HepG2 (cell line): ENCODE data around the gene KCNK17.

Source experiments
- FOSL1 ChIP-seq: sonication (generic); formaldehyde crosslinking; IDR thresholded peaks from 2 replicates; pipeline ENCODE4 v1.9.0; 2021; ENCODE audit warnings: missing genetic modification reagents, borderline replicate concordance
- GTF2F1 ChIP-seq: fragments of 150-350 bp; IDR thresholded peaks from 2 replicates; pipeline ENCODE4 v1.6.1; 2014; ENCODE audit warnings: low read length
- IRX3 ChIP-seq: sonication (generic); formaldehyde crosslinking; IDR thresholded peaks from 2 replicates; pipeline ENCODE4 v1.8.1; 2023; ENCODE audit warnings: mild to moderate bottlenecking, low read depth, missing genetic modification reagents, borderline replicate concordance
- MEIS1 ChIP-seq: sonication (generic); formaldehyde crosslinking; IDR thresholded peaks from 2 replicates; pipeline ENCODE4 v1.9.0; 2021; ENCODE audit warnings: mild to moderate bottlenecking, missing genetic modification reagents, moderate library complexity, borderline replicate concordance
- POLR2AphosphoS5 ChIP-seq: IDR thresholded peaks from 2 replicates; pipeline ENCODE4 v1.6.1; 2012; ENCODE audit warnings: low read depth, low read length

GRCh38 chr6:39320363-39320984 is 6.3 kb upstream of the KCNK17 start:
- TF ChIP-seq FOSL1 (CRISPR knock-in tag) = no peak
- no peak for TF ChIP-seq POLR2AphosphoS5
- no peak for TF ChIP-seq MEIS1 (CRISPR knock-in tag)
- TF ChIP-seq GTF2F1 = no peak
- TF ChIP-seq IRX3 = no peak
